ENCODE data around the gene METTL17. TPM values are rescaled to one million over a fixed set of nuclear protein-coding genes. Genes with fewer than 3 reads are reported as not detected.

Gene METTL17
- total and polyA plus RNA-seq, 2 of the 13 experiments (the other 11 are each of a cell fraction or from before 2014, with no cell fraction given): 122 to 199 TPM

DNA sequence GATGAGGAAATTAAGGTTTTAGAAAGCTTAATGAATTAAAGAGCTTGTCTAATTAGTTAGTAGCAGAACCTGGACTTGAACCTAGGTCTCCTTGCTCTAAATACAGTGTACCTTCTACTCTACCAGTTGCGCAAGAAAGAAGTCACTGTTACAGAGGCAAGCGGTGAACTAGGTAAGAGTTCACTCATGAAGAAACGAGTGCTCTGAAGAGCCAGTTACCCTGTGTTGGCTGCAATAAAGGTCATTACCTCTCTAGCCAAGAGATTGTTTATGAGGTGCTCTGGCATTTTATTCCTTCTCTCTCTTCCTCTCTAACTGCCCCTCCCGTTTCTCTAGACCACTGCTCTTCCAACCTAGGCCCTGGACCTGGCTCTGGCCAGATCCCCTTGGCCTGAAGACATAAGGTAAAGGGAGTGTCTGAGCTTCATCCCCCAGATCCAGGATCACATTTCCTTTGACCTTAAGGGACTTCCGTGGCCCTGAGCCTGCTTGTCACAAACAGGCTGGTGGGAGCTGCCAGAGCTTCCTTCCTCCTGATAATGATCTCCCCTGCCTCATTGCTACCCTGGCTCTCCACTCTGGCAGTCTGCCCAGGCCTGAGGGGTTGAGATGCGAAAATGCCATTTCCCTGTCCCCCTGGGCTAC lies 54.3 kb downstream of the METTL17 start (continued):
- no peak for TF ChIP-seq RFX1 (IDR thresholded peaks at IDR 0.05)
- TF ChIP-seq RXRA (CRISPR knock-in tag; IDR thresholded peaks at IDR 0.05): peak; percentile 81; the same call in 1 of the 2 replicates
- TF ChIP-seq NAIF1 (CRISPR knock-in tag; IDR thresholded peaks at IDR 0.05; ENCODE audit: borderline replicate concordance): no peak
- TF ChIP-seq ZNF720 (CRISPR knock-in tag; IDR thresholded peaks at IDR 0.05): no peak
- TF ChIP-seq ZMAT3 (CRISPR knock-in tag; conservative IDR thresholded peaks at IDR 0.05): peak; percentile 45; the same call in 1 of the 2 replicates
- TF ChIP-seq ZFP90 (CRISPR knock-in tag; IDR thresholded peaks at IDR 0.05; ENCODE audit: borderline replicate concordance): no peak
- TF ChIP-seq ZNF614 (CRISPR knock-in tag; IDR thresholded peaks at IDR 0.05; ENCODE audit: borderline replicate concordance): peak; percentile 57; the same call in 1 of the 2 replicates
- TF ChIP-seq HNF4G (IDR thresholded peaks at IDR 0.05; ENCODE audit: borderline replicate concordance, low read depth, low read length): peak; percentile 32; the same call in 1 of the 2 replicates
- no peak; the same call in 1 of the 2 replicates for TF ChIP-seq HNF4G (CRISPR knock-in tag; IDR thresholded peaks at IDR 0.05; ENCODE audit: borderline replicate concordance, low read depth)
- TF ChIP-seq NFE2 (CRISPR knock-in tag; IDR thresholded peaks at IDR 0.05): no peak
- TF ChIP-seq HIVEP1 (CRISPR knock-in tag; IDR thresholded peaks at IDR 0.05): peak; percentile 42; the same call in 1 of the 2 replicates
- TF ChIP-seq, protein P1, sequence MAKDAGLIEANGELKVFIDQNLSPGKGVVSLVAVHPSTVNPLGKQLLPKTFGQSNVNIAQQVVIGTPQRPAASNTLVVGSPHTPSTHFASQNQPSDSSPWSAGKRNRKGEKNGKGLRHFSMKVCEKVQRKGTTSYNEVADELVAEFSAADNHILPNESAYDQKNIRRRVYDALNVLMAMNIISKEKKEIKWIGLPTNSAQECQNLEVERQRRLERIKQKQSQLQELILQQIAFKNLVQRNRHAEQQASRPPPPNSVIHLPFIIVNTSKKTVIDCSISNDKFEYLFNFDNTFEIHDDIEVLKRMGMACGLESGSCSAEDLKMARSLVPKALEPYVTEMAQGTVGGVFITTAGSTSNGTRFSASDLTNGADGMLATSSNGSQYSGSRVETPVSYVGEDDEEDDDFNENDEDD (CRISPR knock-in tag; IDR thresholded peaks at IDR 0.05; ENCODE audit: borderline replicate concordance): no peak
- TF ChIP-seq, protein P2, sequence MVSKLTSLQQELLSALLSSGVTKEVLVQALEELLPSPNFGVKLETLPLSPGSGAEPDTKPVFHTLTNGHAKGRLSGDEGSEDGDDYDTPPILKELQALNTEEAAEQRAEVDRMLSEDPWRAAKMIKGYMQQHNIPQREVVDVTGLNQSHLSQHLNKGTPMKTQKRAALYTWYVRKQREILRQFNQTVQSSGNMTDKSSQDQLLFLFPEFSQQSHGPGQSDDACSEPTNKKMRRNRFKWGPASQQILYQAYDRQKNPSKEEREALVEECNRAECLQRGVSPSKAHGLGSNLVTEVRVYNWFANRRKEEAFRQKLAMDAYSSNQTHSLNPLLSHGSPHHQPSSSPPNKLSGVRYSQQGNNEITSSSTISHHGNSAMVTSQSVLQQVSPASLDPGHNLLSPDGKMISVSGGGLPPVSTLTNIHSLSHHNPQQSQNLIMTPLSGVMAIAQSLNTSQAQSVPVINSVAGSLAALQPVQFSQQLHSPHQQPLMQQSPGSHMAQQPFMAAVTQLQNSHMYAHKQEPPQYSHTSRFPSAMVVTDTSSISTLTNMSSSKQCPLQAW (CRISPR knock-in tag; IDR thresholded peaks at IDR 0.05): peak; percentile 74; the same call in 1 of the 2 replicates
- peak; percentile 63; the same call in 1 of the 2 replicates for TF ChIP-seq FOXK1 (CRISPR knock-in tag; IDR thresholded peaks at IDR 0.05; ENCODE audit: borderline replicate concordance, low read depth)
- no peak for TF ChIP-seq ZNF382 (CRISPR knock-in tag; IDR thresholded peaks at IDR 0.05; ENCODE audit: borderline replicate concordance)
- peak; percentile 94 for TF ChIP-seq EHMT2 (IDR thresholded peaks at IDR 0.05; ENCODE audit: borderline replicate concordance, low read depth, low read length)
- TF ChIP-seq RCOR2 (CRISPR knock-in tag; IDR thresholded peaks at IDR 0.05): peak; percentile 91
- 0 out of 2 replicates have a peak, but pooled peaks have one; percentile 54 for TF ChIP-seq ZNF335 (CRISPR knock-in tag; IDR thresholded peaks at IDR 0.05)
- 0 out of 2 replicates have a peak, but pooled peaks have one; percentile 32 for TF ChIP-seq SIX4 (CRISPR knock-in tag; IDR thresholded peaks at IDR 0.05)
- TF ChIP-seq, protein P3, sequence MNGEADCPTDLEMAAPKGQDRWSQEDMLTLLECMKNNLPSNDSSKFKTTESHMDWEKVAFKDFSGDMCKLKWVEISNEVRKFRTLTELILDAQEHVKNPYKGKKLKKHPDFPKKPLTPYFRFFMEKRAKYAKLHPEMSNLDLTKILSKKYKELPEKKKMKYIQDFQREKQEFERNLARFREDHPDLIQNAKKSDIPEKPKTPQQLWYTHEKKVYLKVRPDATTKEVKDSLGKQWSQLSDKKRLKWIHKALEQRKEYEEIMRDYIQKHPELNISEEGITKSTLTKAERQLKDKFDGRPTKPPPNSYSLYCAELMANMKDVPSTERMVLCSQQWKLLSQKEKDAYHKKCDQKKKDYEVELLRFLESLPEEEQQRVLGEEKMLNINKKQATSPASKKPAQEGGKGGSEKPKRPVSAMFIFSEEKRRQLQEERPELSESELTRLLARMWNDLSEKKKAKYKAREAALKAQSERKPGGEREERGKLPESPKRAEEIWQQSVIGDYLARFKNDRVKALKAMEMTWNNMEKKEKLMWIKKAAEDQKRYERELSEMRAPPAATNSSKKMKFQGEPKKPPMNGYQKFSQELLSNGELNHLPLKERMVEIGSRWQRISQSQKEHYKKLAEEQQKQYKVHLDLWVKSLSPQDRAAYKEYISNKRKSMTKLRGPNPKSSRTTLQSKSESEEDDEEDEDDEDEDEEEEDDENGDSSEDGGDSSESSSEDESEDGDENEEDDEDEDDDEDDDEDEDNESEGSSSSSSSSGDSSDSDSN (CRISPR knock-in tag; IDR thresholded peaks at IDR 0.05): no peak
- TF ChIP-seq THAP11 (CRISPR knock-in tag; IDR thresholded peaks at IDR 0.05): peak; percentile 66; the same call in 1 of the 2 replicates
- peak; percentile 81 for TF ChIP-seq RARA (CRISPR knock-in tag; IDR thresholded peaks at IDR 0.05)
- TF ChIP-seq, protein P4, sequence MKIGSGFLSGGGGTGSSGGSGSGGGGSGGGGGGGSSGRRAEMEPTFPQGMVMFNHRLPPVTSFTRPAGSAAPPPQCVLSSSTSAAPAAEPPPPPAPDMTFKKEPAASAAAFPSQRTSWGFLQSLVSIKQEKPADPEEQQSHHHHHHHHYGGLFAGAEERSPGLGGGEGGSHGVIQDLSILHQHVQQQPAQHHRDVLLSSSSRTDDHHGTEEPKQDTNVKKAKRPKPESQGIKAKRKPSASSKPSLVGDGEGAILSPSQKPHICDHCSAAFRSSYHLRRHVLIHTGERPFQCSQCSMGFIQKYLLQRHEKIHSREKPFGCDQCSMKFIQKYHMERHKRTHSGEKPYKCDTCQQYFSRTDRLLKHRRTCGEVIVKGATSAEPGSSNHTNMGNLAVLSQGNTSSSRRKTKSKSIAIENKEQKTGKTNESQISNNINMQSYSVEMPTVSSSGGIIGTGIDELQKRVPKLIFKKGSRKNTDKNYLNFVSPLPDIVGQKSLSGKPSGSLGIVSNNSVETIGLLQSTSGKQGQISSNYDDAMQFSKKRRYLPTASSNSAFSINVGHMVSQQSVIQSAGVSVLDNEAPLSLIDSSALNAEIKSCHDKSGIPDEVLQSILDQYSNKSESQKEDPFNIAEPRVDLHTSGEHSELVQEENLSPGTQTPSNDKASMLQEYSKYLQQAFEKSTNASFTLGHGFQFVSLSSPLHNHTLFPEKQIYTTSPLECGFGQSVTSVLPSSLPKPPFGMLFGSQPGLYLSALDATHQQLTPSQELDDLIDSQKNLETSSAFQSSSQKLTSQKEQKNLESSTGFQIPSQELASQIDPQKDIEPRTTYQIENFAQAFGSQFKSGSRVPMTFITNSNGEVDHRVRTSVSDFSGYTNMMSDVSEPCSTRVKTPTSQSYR (CRISPR knock-in tag; IDR thresholded peaks at IDR 0.05; ENCODE audit: borderline replicate concordance): peak; percentile 37; the same call in 1 of the 2 replicates

Data from HepG2 (cell line).